DOHH2 (cell line): Measurements from ENCODE around the gene ANXA8L1.
"Not testable (repeated sequence)": the region's sequence is repeated elsewhere in the genome, so short reads cannot be mapped to it uniquely, and the experiment has no call there.

Source experiments
- H3F3A ChIP-seq: fragments of 200-600 bp; sonication (generic), shearing (Covaris generic); 2 replicates; pipeline ENCODE4 v1.6.0; 2016; ENCODE audit warnings: antibody characterized with exemption, mild to moderate bottlenecking; ENCODE audit not compliant: control insufficient read depth, insufficient read depth
- H3K27ac ChIP-seq: fragments of 200-600 bp; sonication (generic); 2 replicates; pipeline ENCODE4 v1.5.1; 2014; ENCODE audit warnings: low read depth, mild to moderate bottlenecking, low read length, moderate library complexity
- H3K27me3 ChIP-seq: fragments of 200-600 bp; sonication (generic); 2 replicates; pipeline ENCODE4 v1.6.1; 2014; ENCODE audit warnings: mild to moderate bottlenecking, low read length, mixed read lengths; ENCODE audit not compliant: control insufficient read depth
- H3K36me3 ChIP-seq: fragments of 200-600 bp; sonication (generic); 2 replicates; pipeline ENCODE4 v1.6.1; 2014; ENCODE audit warnings: mild to moderate bottlenecking, low read length, moderate library complexity, mixed read lengths; ENCODE audit not compliant: control insufficient read depth
- H3K4me1 ChIP-seq: fragments of 200-600 bp; sonication (generic); 2 replicates; pipeline ENCODE4 v1.6.1; 2014; ENCODE audit warnings: mild to moderate bottlenecking, low read length, mixed read lengths; ENCODE audit not compliant: control insufficient read depth
- H3K4me2 ChIP-seq: fragments of 200-600 bp; sonication (generic); 2 replicates; pipeline ENCODE4 v1.6.0; 2014; ENCODE audit warnings: mild to moderate bottlenecking, low read length, moderate library complexity
- H3K4me3 ChIP-seq: fragments of 200-600 bp; sonication (generic); 2 replicates; pipeline ENCODE4 v1.5.1; 2014; ENCODE audit warnings: mild to moderate bottlenecking, low read length, mixed read lengths
- H3K79me2 ChIP-seq: fragments of 200-600 bp; sonication (generic); 2 replicates; pipeline ENCODE4 v1.6.1; 2014; ENCODE audit warnings: mild to moderate bottlenecking, low read length, mixed read lengths; ENCODE audit not compliant: control insufficient read depth
- H3K9me2 ChIP-seq: fragments of 200-600 bp; sonication (generic); replicated peaks from 2 replicates; pipeline ENCODE4 v1.6.1; 2014; ENCODE audit warnings: mild to moderate bottlenecking, low read length, mixed read lengths; ENCODE audit not compliant: control insufficient read depth
- H3K9me3 ChIP-seq: fragments of 200-600 bp; sonication (generic); 2 replicates; pipeline ENCODE4 v1.6.1; 2014; ENCODE audit warnings: antibody characterized with exemption, low read length, mixed read lengths; ENCODE audit not compliant: control insufficient read depth, insufficient read depth
- H4K20me1 ChIP-seq: fragments of 200-600 bp; sonication (generic); 2 replicates; pipeline ENCODE4 v1.6.0; 2014; ENCODE audit warnings: low read depth, mild to moderate bottlenecking, antibody characterized with exemption, low read length, moderate library complexity; ENCODE audit not compliant: control insufficient read depth, insufficient read depth
- CTCF ChIP-seq: fragments of 200-600 bp; sonication (generic); IDR thresholded peaks from one replicate; pipeline ENCODE4 v1.5.1; 2014; ENCODE audit warnings: antibody characterized with exemption, mild to moderate bottlenecking, low read depth, low read length; ENCODE audit not compliant: poor library complexity, severe bottlenecking
- EZH2phosphoT487 ChIP-seq: fragments of 200-600 bp; sonication (generic); IDR thresholded peaks from 2 replicates; pipeline ENCODE4 v1.6.1; 2017; ENCODE audit warnings: borderline replicate concordance, mild to moderate bottlenecking, antibody characterized with exemption, low read length, moderate library complexity, mixed read lengths

The ANXA8L1 gene

GRCh38 chr10:46328853-46329689 lies 46.5 kb upstream of the ANXA8L1 start:
- no peaks in the 10 kb centered on the region for H4K20me1 ChIP-seq
- H3K36me3 ChIP-seq = no peaks in the 10 kb centered on the region
- H3K9me2 ChIP-seq = no peaks in the 10 kb centered on the region
- H3K79me2 ChIP-seq = no peaks in the 10 kb centered on the region
- TF ChIP-seq CTCF (no peak), EZH2phosphoT487 (no peak)
- peaks cover 8% of the 10 kb centered on the region; the same call in 1 of the 2 replicates for H3K27me3 ChIP-seq
- H3K4me1 ChIP-seq = no peaks in the 10 kb centered on the region
- no peak overlapping the region for H3K4me2 ChIP-seq
- no peaks in the 10 kb centered on the region for H3F3A ChIP-seq
- no peak overlapping the region for H3K4me3 ChIP-seq
- H3K9me3 ChIP-seq = no peaks in the 10 kb centered on the region
- H3K27ac ChIP-seq = no peak overlapping the region

GRCh38 chr10:46329690-46330016 lies 45.9 kb upstream of the ANXA8L1 start:
- no peak overlapping the region for H3K27ac ChIP-seq
- H3K4me3 ChIP-seq = no peak overlapping the region
- H3K9me3 ChIP-seq = no peaks in the 10 kb centered on the region

GRCh38 chr10:46330894-46331293 lies 44.7 kb upstream of the ANXA8L1 start:
- Histone ChIP-seq H3K4me3 (no peak overlapping the region), H3F3A (no peaks in the 10 kb centered on the region), H3K4me1 (no peaks in the 10 kb centered on the region), H4K20me1 (no peaks in the 10 kb centered on the region), H3K9me3 (no peaks in the 10 kb centered on the region), H3K27ac (no peak overlapping the region), H3K4me2 (no peak overlapping the region), H3K79me2 (no peaks in the 10 kb centered on the region), H3K27me3 (peaks cover 3% of the 10 kb centered on the region; the same call in 1 of the 2 replicates), H3K36me3 (no peaks in the 10 kb centered on the region), H3K9me2 (no peaks in the 10 kb centered on the region)
- TF ChIP-seq CTCF (no peak), EZH2phosphoT487 (no peak)

More at GRCh38 chr10:46329690-46330016, 45.9 kb upstream of the ANXA8L1 start:
- no peaks in the 10 kb centered on the region for H4K20me1 ChIP-seq
- no peaks in the 10 kb centered on the region for H3K9me2 ChIP-seq
- no peaks in the 10 kb centered on the region for H3F3A ChIP-seq
- H3K79me2 ChIP-seq = no peaks in the 10 kb centered on the region
- TF ChIP-seq EZH2phosphoT487 (no peak), CTCF (no peak)
- no peak overlapping the region for H3K4me2 ChIP-seq
- peaks cover 8% of the 10 kb centered on the region; the same call in 1 of the 2 replicates for H3K27me3 ChIP-seq
- H3K4me1 ChIP-seq = no peaks in the 10 kb centered on the region
- no peaks in the 10 kb centered on the region for H3K36me3 ChIP-seq

GRCh38 chr10:46365484-46365883 lies 10.1 kb upstream of the ANXA8L1 start:
- H3K9me3 ChIP-seq, H3K4me1 ChIP-seq, H3K9me2 ChIP-seq, H3K27ac ChIP-seq, H3K79me2 ChIP-seq, H3K36me3 ChIP-seq, H3F3A ChIP-seq, H3K4me3 ChIP-seq, H3K4me2 ChIP-seq, H3K27me3 ChIP-seq, H4K20me1 ChIP-seq: not testable (repeated sequence)

- H3K27ac ChIP-seq, H3K36me3 ChIP-seq, H3K9me3 ChIP-seq, H3K4me2 ChIP-seq, H4K20me1 ChIP-seq, H3K4me1 ChIP-seq, H3K9me2 ChIP-seq, H3F3A ChIP-seq, H3K79me2 ChIP-seq, H3K4me3 ChIP-seq, H3K27me3 ChIP-seq: not testable (repeated sequence)
Observed at GRCh38 chr10:46367209-46367608, 8.4 kb upstream of the ANXA8L1 start.

- not testable (repeated sequence) for H3K4me3 ChIP-seq, H3F3A ChIP-seq, H3K9me2 ChIP-seq, H3K27ac ChIP-seq, H3K36me3 ChIP-seq, H3K4me2 ChIP-seq, H3K9me3 ChIP-seq, H3K79me2 ChIP-seq, H4K20me1 ChIP-seq, H3K4me1 ChIP-seq, H3K27me3 ChIP-seq
Observed at GRCh38 chr10:46367666-46368240, 7.8 kb upstream of the ANXA8L1 start.
